ENCODE results near the gene CYSLTR1.

Gene CYSLTR1

DNA sequence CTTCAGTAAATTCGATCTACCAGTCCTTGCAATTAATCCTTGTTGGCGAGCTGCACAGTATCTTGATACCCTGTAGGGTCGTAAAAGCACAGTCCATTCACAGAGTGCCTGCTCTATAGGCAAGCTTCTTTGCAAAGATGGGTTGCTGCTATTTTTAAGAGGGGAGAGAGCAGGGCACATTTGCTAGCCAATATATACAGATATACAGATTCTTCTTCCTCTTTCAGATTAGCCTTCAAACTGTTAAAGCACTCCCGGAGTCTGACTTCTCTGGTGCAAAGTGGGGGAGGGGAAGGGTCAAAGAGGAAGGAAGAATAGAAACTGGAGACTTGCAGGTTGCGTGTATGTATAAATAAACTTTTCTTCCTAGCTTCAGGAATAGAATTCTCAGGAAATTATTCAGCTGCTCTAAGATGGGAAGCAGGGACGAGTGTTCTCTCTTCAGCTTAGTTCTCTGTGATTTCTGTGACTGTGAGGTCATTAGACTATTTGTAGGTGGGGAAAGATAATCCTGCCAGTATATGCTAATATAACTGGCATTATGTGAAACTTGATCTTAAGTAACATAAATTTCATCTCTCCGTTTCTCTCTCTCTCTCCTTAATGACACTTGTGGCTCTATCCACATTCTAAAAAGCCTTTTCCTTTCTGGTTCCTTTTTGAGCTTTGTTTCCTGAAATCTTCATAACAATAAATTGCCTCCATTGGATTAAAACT lies at the start of gene CYSLTR1:
CYSLTR1 (minus strand) TSS at position 242 of the 717 bp plus-strand sequence. CDS start 53,865 bp downstream, outside the sequence.
- Histone ChIP-seq H3K9me3 (no peaks in the 10 kb centered on the region), H3K4me1 (peaks cover 13% of the 10 kb centered on the region), H3K36me3 (replicated peaks) (no peaks in the 10 kb centered on the region), H3K4me3 (no peak within 1 kb of the TSS), H3K27me3 (ENCODE audit: low read depth) (no peaks in the 10 kb centered on the region; the same call in 1 of the 2 replicates)
- in situ Hi-C loops (cut with MboI; ENCODE audit: low sequenced_read_pairs) = no loop called here
- peak in 1 of 2 experiments; percentile 63 for DNase-seq (ENCODE audit: low spot score in 2 of 2)

- in situ Hi-C loops (cut with MboI; ENCODE audit: low sequenced_read_pairs) = no loop called here
- no peak for DNase-seq (ENCODE audit: low spot score in 2 of 2)
- H3K4me1 ChIP-seq = no peaks in the 10 kb centered on the region
Measured at GRCh38 chrX:78377186-78377585, 49.8 kb upstream of the CYSLTR1 start.

DNA sequence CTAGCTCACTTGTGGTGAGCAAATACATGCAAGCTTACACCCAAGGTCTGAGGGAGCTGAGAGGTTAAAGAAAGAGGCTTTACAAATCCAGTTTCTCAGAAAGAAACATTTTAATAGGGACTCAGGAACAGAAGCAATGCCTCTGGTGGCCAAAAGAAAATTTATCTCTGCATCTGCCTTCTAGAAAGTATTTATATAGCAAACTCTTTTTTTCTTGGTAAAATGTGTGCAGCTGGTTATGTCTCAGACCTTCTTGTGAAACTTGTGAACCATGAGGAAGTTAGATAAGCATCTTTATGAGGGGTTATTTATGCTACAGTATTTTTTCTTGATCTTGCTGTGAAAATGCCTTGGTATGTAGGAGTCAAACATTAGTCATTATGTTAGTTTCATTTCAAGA lies 48.5 kb upstream of the CYSLTR1 start:
- no peak for DNase-seq (ENCODE audit: low spot score in 2 of 2)
- in situ Hi-C loops (cut with MboI; ENCODE audit: low sequenced_read_pairs) = no loop called here
- no peaks in the 10 kb centered on the region for H3K4me1 ChIP-seq
- no peak overlapping the region for H3K4me3 ChIP-seq
- no peaks in the 10 kb centered on the region for H3K36me3 ChIP-seq (replicated peaks)
- H3K9me3 ChIP-seq = no peaks in the 10 kb centered on the region
- H3K27me3 ChIP-seq (ENCODE audit: low read depth) = no peaks in the 10 kb centered on the region

More at GRCh38 chrX:78377186-78377585, 49.8 kb upstream of the CYSLTR1 start:
- Histone ChIP-seq H3K4me3 (no peak overlapping the region), H3K27me3 (ENCODE audit: low read depth) (no peaks in the 10 kb centered on the region), H3K9me3 (no peaks in the 10 kb centered on the region), H3K36me3 (replicated peaks) (no peaks in the 10 kb centered on the region)

- no peaks in the 10 kb centered on the region for H3K4me1 ChIP-seq
- H3K36me3 ChIP-seq (replicated peaks) = no peaks in the 10 kb centered on the region
- no peak overlapping the region for H3K4me3 ChIP-seq
- no peaks in the 10 kb centered on the region for H3K27me3 ChIP-seq (ENCODE audit: low read depth)
- H3K9me3 ChIP-seq = no peaks in the 10 kb centered on the region
- no peak for DNase-seq (ENCODE audit: low spot score in 2 of 2)
- in situ Hi-C loops (cut with MboI; ENCODE audit: low sequenced_read_pairs) = no loop called here
Measured at GRCh38 chrX:78366576-78366975, 39.2 kb upstream of the CYSLTR1 start.

DNA sequence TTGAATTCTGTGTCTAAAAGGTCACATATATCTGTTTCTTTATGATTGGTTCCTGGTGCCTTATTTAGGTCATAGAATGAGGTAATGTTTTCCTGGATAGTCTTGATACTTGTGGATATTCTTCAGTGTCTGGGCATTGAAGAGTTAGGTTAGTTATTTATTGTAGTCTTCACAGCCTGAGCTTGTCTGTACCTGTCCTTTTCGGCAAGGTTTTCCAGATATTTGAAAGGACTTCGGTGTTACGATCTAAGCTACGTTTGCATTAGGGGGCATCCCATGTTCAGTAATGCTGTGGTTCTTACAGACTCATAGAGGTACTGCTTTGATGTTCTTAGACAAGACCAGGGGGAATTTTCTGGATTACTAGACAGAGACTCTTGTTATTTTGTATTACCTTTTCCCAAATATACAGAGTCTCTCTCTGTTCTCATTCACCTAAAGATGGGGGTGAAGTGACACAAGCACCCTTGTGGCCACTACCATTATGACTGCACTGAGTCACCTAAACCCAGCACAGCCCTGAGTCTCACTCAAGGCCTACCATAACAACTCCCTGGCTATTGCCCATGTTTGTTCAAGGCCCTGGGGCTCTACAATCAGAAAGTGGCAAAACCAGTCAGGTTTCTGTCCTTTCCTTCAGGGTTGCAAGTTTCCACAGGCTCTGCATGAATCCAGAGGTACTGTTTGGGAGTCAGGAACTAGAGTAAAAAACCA lies 30.1 kb upstream of the CYSLTR1 start:
- no peak for DNase-seq (ENCODE audit: low spot score in 2 of 2)
- in situ Hi-C loops (cut with MboI; ENCODE audit: low sequenced_read_pairs) = no loop called here

GRCh38 chrX:78333521-78333920 lies 6.1 kb upstream of the CYSLTR1 start:
- Histone ChIP-seq H3K36me3 (replicated peaks) (no peaks in the 10 kb centered on the region), H3K9me3 (no peaks in the 10 kb centered on the region), H3K4me3 (no peak overlapping the region), H3K4me1 (no peaks in the 10 kb centered on the region), H3K27me3 (ENCODE audit: low read depth) (no peaks in the 10 kb centered on the region; the same call in 1 of the 2 replicates)
- in situ Hi-C loops (cut with MboI; ENCODE audit: low sequenced_read_pairs) = no loop called here
- DNase-seq (ENCODE audit: low spot score in 2 of 2) = no peak

More for the DNA sequence above, 30.1 kb upstream of the CYSLTR1 start:
- Histone ChIP-seq H3K9me3 (no peaks in the 10 kb centered on the region), H3K27me3 (ENCODE audit: low read depth) (no peaks in the 10 kb centered on the region), H3K36me3 (replicated peaks) (no peaks in the 10 kb centered on the region), H3K4me3 (no peak overlapping the region), H3K4me1 (no peaks in the 10 kb centered on the region)

DNA sequence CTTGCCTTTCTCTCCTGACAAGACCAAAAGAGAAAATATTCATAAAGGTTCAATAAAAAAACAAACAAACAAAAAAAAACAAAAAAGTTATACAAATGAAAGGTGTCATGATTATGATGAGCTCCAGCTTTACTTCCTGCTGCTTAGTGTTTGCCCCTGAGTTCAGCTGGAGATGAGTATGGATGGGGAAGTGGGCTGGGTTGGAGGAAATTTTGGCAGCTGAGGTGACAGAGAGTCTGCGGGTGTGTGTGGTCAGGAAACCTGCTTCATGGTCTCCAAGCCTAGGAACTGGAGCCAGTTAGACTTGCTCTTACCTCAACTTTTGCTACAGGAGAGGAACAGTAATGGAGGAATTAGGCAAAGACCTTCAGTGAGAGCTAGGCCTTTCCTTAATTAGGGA lies 4.3 kb upstream of the CYSLTR1 start:
- Histone ChIP-seq H3K4me1 (peaks cover 13% of the 10 kb centered on the region), H3K4me3 (no peak overlapping the region), H3K9me3 (no peaks in the 10 kb centered on the region), H3K27me3 (ENCODE audit: low read depth) (no peaks in the 10 kb centered on the region; the same call in 1 of the 2 replicates), H3K36me3 (replicated peaks) (no peaks in the 10 kb centered on the region)
- in situ Hi-C loops (cut with MboI; ENCODE audit: low sequenced_read_pairs) = no loop called here
- no peak for DNase-seq (ENCODE audit: low spot score in 2 of 2)

DNA sequence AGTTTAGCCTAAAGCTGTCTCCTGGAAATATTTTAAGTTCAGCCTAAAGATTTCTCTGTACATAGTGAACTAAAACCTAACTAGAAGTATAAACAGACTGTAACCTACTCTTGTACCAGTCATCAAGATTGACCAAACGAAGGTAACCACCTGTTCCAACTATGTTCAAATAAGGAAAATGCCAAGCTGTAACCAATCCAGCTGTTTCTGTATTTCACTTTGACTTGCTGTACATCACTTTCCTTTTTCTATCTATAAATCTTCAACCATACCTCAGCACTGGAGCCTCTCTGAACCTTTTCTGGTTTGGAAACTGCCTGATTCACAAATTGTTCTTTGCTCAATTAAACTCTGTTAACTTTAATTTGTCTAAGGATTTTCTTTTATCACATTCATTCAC lies 3.1 kb upstream of the CYSLTR1 start:
- Histone ChIP-seq H3K36me3 (replicated peaks) (no peaks in the 10 kb centered on the region), H3K4me1 (peaks cover 13% of the 10 kb centered on the region), H3K27me3 (ENCODE audit: low read depth) (no peaks in the 10 kb centered on the region; the same call in 1 of the 2 replicates), H3K9me3 (no peaks in the 10 kb centered on the region), H3K4me3 (no peak overlapping the region)
- in situ Hi-C loops (cut with MboI; ENCODE audit: low sequenced_read_pairs) = no loop called here
- DNase-seq (ENCODE audit: low spot score in 2 of 2) = no peak

- Histone ChIP-seq H3K36me3 (replicated peaks) (no peaks in the 10 kb centered on the region), H3K4me1 (peaks cover 13% of the 10 kb centered on the region), H3K27me3 (ENCODE audit: low read depth) (no peaks in the 10 kb centered on the region; the same call in 1 of the 2 replicates), H3K9me3 (no peaks in the 10 kb centered on the region), H3K4me3 (no peak overlapping the region)
- DNase-seq (ENCODE audit: low spot score in 2 of 2) = no peak
- in situ Hi-C loops (cut with MboI; ENCODE audit: low sequenced_read_pairs) = no loop called here
Measured at GRCh38 chrX:78330068-78330467, 2.7 kb upstream of the CYSLTR1 start.

- DNase-seq (ENCODE audit: low spot score in 2 of 2) = no peak
- Histone ChIP-seq H3K4me3 (no peak overlapping the region), H3K9me3 (no peaks in the 10 kb centered on the region), H3K36me3 (replicated peaks) (no peaks in the 10 kb centered on the region), H3K4me1 (peaks cover 13% of the 10 kb centered on the region), H3K27me3 (ENCODE audit: low read depth) (no peaks in the 10 kb centered on the region; the same call in 1 of the 2 replicates)
- in situ Hi-C loops (cut with MboI; ENCODE audit: low sequenced_read_pairs) = no loop called here
Measured at GRCh38 chrX:78329486-78329885, 2.1 kb upstream of the CYSLTR1 start.

DNA sequence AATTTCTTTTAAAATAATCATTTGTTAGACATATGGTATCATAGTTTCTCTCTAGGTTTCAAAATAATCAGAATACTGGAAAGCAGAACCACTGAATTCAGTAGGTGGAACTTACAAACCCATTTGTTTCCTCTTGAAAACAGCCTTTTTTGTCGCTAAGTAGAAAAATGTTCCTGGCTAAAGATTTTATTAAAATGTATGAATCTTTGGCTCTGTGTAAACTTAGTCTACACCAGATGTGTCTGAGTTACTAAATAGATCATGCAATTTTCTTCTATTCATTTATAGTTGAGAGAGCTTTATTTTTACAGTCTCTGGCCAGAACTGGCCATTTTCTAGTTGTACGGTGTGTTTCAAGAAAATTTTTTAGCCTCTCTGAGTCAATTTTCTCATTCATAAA lies 1.0 kb downstream of the CYSLTR1 start:
- in situ Hi-C loops (cut with MboI; ENCODE audit: low sequenced_read_pairs) = no loop called here
- Histone ChIP-seq H3K4me3 (no peak overlapping the region), H3K9me3 (no peaks in the 10 kb centered on the region), H3K36me3 (replicated peaks) (no peaks in the 10 kb centered on the region), H3K4me1 (peaks cover 13% of the 10 kb centered on the region), H3K27me3 (ENCODE audit: low read depth) (no peaks in the 10 kb centered on the region; the same call in 1 of the 2 replicates)
- DNase-seq (ENCODE audit: low spot score in 2 of 2) = no peak

GRCh38 chrX:78322863-78323262 lies 4.5 kb downstream of the CYSLTR1 start:
- no peaks in the 10 kb centered on the region for H3K9me3 ChIP-seq
- no peaks in the 10 kb centered on the region for H3K27me3 ChIP-seq (ENCODE audit: low read depth)
- no peaks in the 10 kb centered on the region for H3K36me3 ChIP-seq (replicated peaks)
- no peak overlapping the region for H3K4me3 ChIP-seq
- no peak for DNase-seq (ENCODE audit: low spot score in 2 of 2)
- in situ Hi-C loops (cut with MboI; ENCODE audit: low sequenced_read_pairs) = no loop called here
- H3K4me1 ChIP-seq = peaks cover 11% of the 10 kb centered on the region

- in situ Hi-C loops (cut with MboI; ENCODE audit: low sequenced_read_pairs) = no loop called here
- Histone ChIP-seq H3K9me3 (no peaks in the 10 kb centered on the region), H3K36me3 (replicated peaks) (no peaks in the 10 kb centered on the region), H3K4me1 (0 out of 2 replicates have a peak, but pooled peaks cover under 1% of the 10 kb centered on the region), H3K4me3 (no peak overlapping the region), H3K27me3 (ENCODE audit: low read depth) (no peaks in the 10 kb centered on the region)
- DNase-seq (ENCODE audit: low spot score in 2 of 2) = no peak
Measured at GRCh38 chrX:78321809-78322208, 5.6 kb downstream of the CYSLTR1 start.

GRCh38 chrX:78316265-78316664 lies 11.1 kb downstream of the CYSLTR1 start:
- DNase-seq (ENCODE audit: low spot score in 2 of 2) = no peak
- H3K27me3 ChIP-seq (ENCODE audit: low read depth) = no peaks in the 10 kb centered on the region

More at GRCh38 chrX:78316265-78316664, 11.1 kb downstream of the CYSLTR1 start:
- in situ Hi-C loops (cut with MboI; ENCODE audit: low sequenced_read_pairs) = no loop called here
- H3K4me1 ChIP-seq = no peaks in the 10 kb centered on the region
- no peaks in the 10 kb centered on the region for H3K9me3 ChIP-seq
- no peak overlapping the region for H3K4me3 ChIP-seq
- H3K36me3 ChIP-seq (replicated peaks) = no peaks in the 10 kb centered on the region

Measured in HAP-1 (cell line).